Neural progenitor cell (in vitro differentiated cells): ENCODE data around the gene XPA. TPM values are rescaled to one million over a fixed set of nuclear protein-coding genes. Genes with fewer than 3 reads are reported as not detected.
A peak's percentile ranks its signal among the peaks of the same experiment; 100 is the strongest.

ENCODE experiments used
- DNase-seq: peaks from one replicate; pipeline ENCODE4 v3.0.0-alpha.2; 2016; ENCODE audit warnings: low spot score
- H2AFZ ChIP-seq: fragments of 200-600 bp; sonication (generic); replicated peaks from 2 replicates; pipeline ENCODE4 v1.6.1; 2016; ENCODE audit warnings: antibody characterized with exemption
- H3F3A ChIP-seq: fragments of 200-600 bp; sonication (generic); 2 replicates; pipeline ENCODE4 v1.6.1; 2016; ENCODE audit warnings: antibody characterized with exemption, low read depth
- H3K27ac ChIP-seq: fragments of 200-600 bp; sonication (generic); 2 replicates; pipeline ENCODE4 v1.5.1; 2016; ENCODE audit warnings: mild to moderate bottlenecking
- H3K27me3 ChIP-seq: fragments of 200-600 bp; sonication (generic); 2 replicates; pipeline ENCODE4 v1.6.1; 2016; ENCODE audit warnings: mild to moderate bottlenecking, moderate library complexity
- H3K36me3 ChIP-seq: fragments of 200-600 bp; sonication (generic); 2 replicates; pipeline ENCODE4 v1.5.1; 2016
- H3K4me1 ChIP-seq: fragments of 200-600 bp; sonication (generic); 2 replicates; pipeline ENCODE4 v1.6.1; 2016; ENCODE audit warnings: mixed run types
- H3K4me2 ChIP-seq: fragments of 200-600 bp; sonication (generic); 2 replicates; pipeline ENCODE4 v1.6.1; 2016
- H3K4me3 ChIP-seq: fragments of 200-600 bp; sonication (generic); 2 replicates; pipeline ENCODE4 v1.5.1; 2016
- H3K79me2 ChIP-seq: fragments of 200-600 bp; sonication (generic); 2 replicates; pipeline ENCODE4 v1.6.1; 2016; ENCODE audit warnings: low read depth
- H3K9ac ChIP-seq: fragments of 200-600 bp; sonication (generic); 2 replicates; pipeline ENCODE4 v1.6.1; 2016
- H3K9me3 ChIP-seq: fragments of 200-600 bp; sonication (generic); 2 replicates; pipeline ENCODE4 v1.5.1; 2016; ENCODE audit warnings: low read depth
- H4K20me1 ChIP-seq: fragments of 200-600 bp; sonication (generic); 2 replicates; pipeline ENCODE4 v1.6.1; 2016; ENCODE audit warnings: low read depth
- H3K27ac Mint-ChIP-seq: 3 replicates; pipeline ENCODE4 v1.8.0; 2021; ENCODE audit warnings: mixed read lengths
- H3K27me3 Mint-ChIP-seq: 2 replicates; pipeline ENCODE4 v1.8.0; 2022; ENCODE audit warnings: low read depth, mild to moderate bottlenecking, inconsistent platforms, moderate library complexity, mixed read lengths; ENCODE audit not compliant: insufficient read depth
- H3K36me3 Mint-ChIP-seq: 3 replicates; pipeline ENCODE4 v1.8.0; 2021; ENCODE audit warnings: mixed read lengths
- H3K4me1 Mint-ChIP-seq: 3 replicates; pipeline ENCODE4 v1.8.0; 2021; ENCODE audit warnings: mixed read lengths
- H3K4me3 Mint-ChIP-seq: 3 replicates; pipeline ENCODE4 v1.8.0; 2021; ENCODE audit warnings: mild to moderate bottlenecking, moderate library complexity, mixed read lengths
- H3K9me3 Mint-ChIP-seq: 3 replicates; pipeline ENCODE4 v1.8.0; 2020; ENCODE audit warnings: mixed read lengths
- CTCF ChIP-seq: fragments of 200-600 bp; sonication (generic); IDR thresholded peaks from 2 replicates; pipeline ENCODE4 v1.5.1; 2017; ENCODE audit warnings: antibody characterized with exemption, mild to moderate bottlenecking
- EZH2 ChIP-seq: fragments of 200-600 bp; sonication (generic); IDR thresholded peaks from 2 replicates; pipeline ENCODE4 v1.6.1; 2017; ENCODE audit warnings: antibody characterized with exemption, mild to moderate bottlenecking, moderate library complexity
- EZH2phosphoT487 ChIP-seq: fragments of 200-600 bp; sonication (generic); IDR thresholded peaks from 2 replicates; pipeline ENCODE4 v1.6.1; 2017; ENCODE audit warnings: antibody characterized with exemption
- total RNA-seq: library from RNA; depleted of rRNA; stranded (reverse); fragments of >200 nt; gene quantifications from 2 replicates; pipeline ENCODE4 v1.2.3, GENCODE V29; 2015; ENCODE audit warnings: low replicate concordance

The XPA gene
- total RNA-seq, 1 donor from 2014 or later: 9.2 TPM

GRCh38 chr9:97697837-97698236 is 697 bp upstream of the XPA start:
- H3K4me1 ChIP-seq: peaks cover 10% of the 10 kb centered on the region
- H3F3A ChIP-seq: peaks cover 8% of the 10 kb centered on the region
- H3K36me3 ChIP-seq: no peaks in the 10 kb centered on the region
- H3K79me2 ChIP-seq: peaks cover 25% of the 10 kb centered on the region
- Mint-ChIP-seq H3K4me1 (peaks cover 31% of the 10 kb centered on the region), H3K36me3 (no peaks in the 10 kb centered on the region), H3K4me3 (peak overlapping the region; percentile 96), H3K27ac (no peak overlapping the region), H3K27me3 (no peaks in the 10 kb centered on the region), H3K9me3 (no peaks in the 10 kb centered on the region)
- no peak overlapping the region for H3K27ac ChIP-seq
- peaks cover 27% of the 10 kb centered on the region for H3K27me3 ChIP-seq
- no peaks in the 10 kb centered on the region for H3K9me3 ChIP-seq
- no peak for DNase-seq
- H3K4me3 ChIP-seq: peak overlapping the region; percentile 86
- peak overlapping the region; percentile 93 for H2AFZ ChIP-seq
- no peak overlapping the region for H3K9ac ChIP-seq
- H3K4me2 ChIP-seq: peak overlapping the region; percentile 91
- no peak for TF ChIP-seq CTCF
- TF ChIP-seq EZH2phosphoT487: no peak
- no peak for TF ChIP-seq EZH2
- peaks cover 14% of the 10 kb centered on the region for H4K20me1 ChIP-seq

DNA sequence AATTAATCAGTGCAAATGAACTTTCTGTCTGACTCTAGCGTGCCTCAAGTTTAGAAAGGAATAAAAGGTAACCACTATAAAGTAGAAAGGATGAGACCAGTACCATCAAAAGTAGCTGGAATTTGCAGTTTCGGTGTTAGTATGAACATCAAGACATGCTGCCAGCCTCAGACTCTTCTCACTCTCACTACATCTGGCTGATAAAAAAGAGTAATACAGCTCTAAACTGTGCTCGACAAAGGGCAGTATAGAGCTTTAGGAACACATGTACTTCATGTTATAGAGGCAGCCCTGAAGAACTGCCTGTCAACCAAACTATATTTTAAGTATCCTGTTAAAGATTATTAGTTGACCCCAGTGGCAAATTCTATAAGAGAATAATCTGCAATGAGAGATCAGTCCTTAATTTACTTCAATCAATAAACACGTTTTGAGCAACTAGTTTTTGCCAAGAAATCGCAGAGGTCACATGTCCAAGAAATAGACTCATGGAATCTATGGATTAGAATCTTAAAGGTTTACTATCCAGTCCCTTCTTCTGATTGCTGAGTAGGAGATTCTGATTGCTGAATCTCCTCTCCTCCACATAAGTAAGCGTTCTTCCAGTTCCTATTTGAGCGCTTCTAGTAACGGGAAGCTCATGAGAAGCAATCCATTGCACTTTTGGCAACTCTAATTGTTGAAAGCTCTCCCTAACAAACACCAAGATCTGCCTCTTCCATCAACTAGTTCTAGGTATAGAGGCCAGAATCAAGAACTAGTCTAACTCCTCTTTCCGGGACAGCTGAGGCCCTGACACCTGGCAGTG is 941 bp downstream of the XPA start:
- H2AFZ ChIP-seq: peak overlapping the region; percentile 94
- peaks cover 2% of the 10 kb centered on the region for H3K36me3 Mint-ChIP-seq

DNA sequence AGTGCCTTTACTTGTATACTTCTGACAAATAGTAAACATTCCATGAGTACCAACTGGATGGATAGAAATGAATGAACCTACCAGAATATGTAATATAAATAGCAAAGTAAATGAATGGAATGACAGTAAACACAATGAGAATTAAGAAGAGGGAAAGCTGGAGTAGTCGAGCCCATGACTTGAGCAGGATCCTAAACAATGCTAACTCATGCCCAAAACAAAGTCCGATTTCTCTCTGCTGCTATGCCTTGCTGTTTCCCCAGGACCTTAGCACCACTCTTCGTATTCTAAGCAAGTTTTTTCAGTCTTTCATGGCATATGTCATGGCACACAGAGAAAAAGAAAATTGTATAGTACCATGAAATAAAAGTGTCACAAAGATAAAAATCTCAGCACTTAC is 1.8 kb downstream of the XPA start:
- Mint-ChIP-seq H3K4me3 (peak overlapping the region; percentile 96), H3K4me1 (peaks cover 31% of the 10 kb centered on the region), H3K27ac (no peak overlapping the region), H3K36me3 (peaks cover 4% of the 10 kb centered on the region), H3K27me3 (no peaks in the 10 kb centered on the region), H3K9me3 (no peaks in the 10 kb centered on the region)
- no peak for TF ChIP-seq CTCF
- TF ChIP-seq EZH2phosphoT487: no peak
- TF ChIP-seq EZH2: no peak
- Histone ChIP-seq H3K79me2 (peaks cover 25% of the 10 kb centered on the region), H3K27ac (no peak overlapping the region), H3K27me3 (peaks cover 23% of the 10 kb centered on the region), H3K36me3 (no peaks in the 10 kb centered on the region), H3K9ac (no peak overlapping the region), H3K4me1 (peaks cover 10% of the 10 kb centered on the region), H3K9me3 (no peaks in the 10 kb centered on the region), H3K4me2 (peak overlapping the region; percentile 91), H3F3A (peaks cover 8% of the 10 kb centered on the region), H2AFZ (no peak overlapping the region), H4K20me1 (peaks cover 14% of the 10 kb centered on the region), H3K4me3 (peak overlapping the region; percentile 86)
- DNase-seq: no peak

More for the DNA sequence above, 941 bp downstream of the XPA start:
- H3K9ac ChIP-seq: peak overlapping the region; percentile 49
- H3K4me1 ChIP-seq: peaks cover 10% of the 10 kb centered on the region
- H3F3A ChIP-seq: peaks cover 8% of the 10 kb centered on the region
- no peaks in the 10 kb centered on the region for H3K36me3 ChIP-seq
- peaks cover 31% of the 10 kb centered on the region for H3K4me1 Mint-ChIP-seq
- H3K27ac Mint-ChIP-seq: peak overlapping the region; percentile 53
- H3K4me3 Mint-ChIP-seq: peak overlapping the region; percentile 96
- H3K79me2 ChIP-seq: peaks cover 25% of the 10 kb centered on the region
- DNase-seq: no peak
- no peaks in the 10 kb centered on the region for H3K9me3 Mint-ChIP-seq
- TF ChIP-seq EZH2phosphoT487 (no peak), EZH2 (no peak), CTCF (no peak)
- no peaks in the 10 kb centered on the region for H3K9me3 ChIP-seq
- H3K27me3 Mint-ChIP-seq: no peaks in the 10 kb centered on the region
- H3K27ac ChIP-seq: no peak overlapping the region
- H3K4me3 ChIP-seq: peak overlapping the region; percentile 86
- peaks cover 14% of the 10 kb centered on the region for H4K20me1 ChIP-seq
- peaks cover 23% of the 10 kb centered on the region for H3K27me3 ChIP-seq
- peak overlapping the region; percentile 91 for H3K4me2 ChIP-seq
